Activated naive CD8-positive, alpha-beta T cell treated with anti-CD3 and anti-CD28 coated beads, Interleukin-2, amount 10 ng/mL, durations not matched to agents 7 days and 5 days (primary cell): Measurements from ENCODE around the gene TFAP2E. TPM values are rescaled to one million over a fixed set of nuclear protein-coding genes. Genes with fewer than 3 reads are reported as not detected.
"Not testable (repeated sequence)": the region's sequence is repeated elsewhere in the genome, so short reads cannot be mapped to it uniquely, and the experiment has no call there.

ENCODE experiments used
- ATAC-seq: fragments of 150-1000 bp; cut with Tn5 transposase; one replicate; pipeline ENCODE4 v1.10.0; 2021; ENCODE audit warnings: low read depth, moderate library complexity
- POLR2A ChIA-PET: fragments of 350-600 bp; sonication (Branson Sonifier 250); formaldehyde crosslinking; loops from one replicate; lab custom pipeline; 2021; ENCODE audit warnings: antibody characterized with exemption; lab: Charles Lee
- DNase-seq: peaks from one replicate; pipeline ENCODE4 v3.0.0; 2021
- H3K27ac Mint-ChIP-seq: one replicate; pipeline ENCODE4 v1.8.0; 2022; ENCODE audit warnings: mild to moderate bottlenecking, mixed read lengths
- H3K27me3 Mint-ChIP-seq: one replicate; pipeline ENCODE4 v1.8.0; 2022; ENCODE audit warnings: mild to moderate bottlenecking, moderate library complexity, mixed read lengths
- H3K36me3 Mint-ChIP-seq: one replicate; pipeline ENCODE4 v1.8.0; 2021; ENCODE audit warnings: mild to moderate bottlenecking, mixed read lengths
- H3K4me1 Mint-ChIP-seq: one replicate; pipeline ENCODE4 v1.8.0; 2021; ENCODE audit warnings: mixed read lengths
- H3K4me3 Mint-ChIP-seq: one replicate; pipeline ENCODE4 v1.8.0; 2022; ENCODE audit warnings: mild to moderate bottlenecking, moderate library complexity, mixed read lengths
- H3K9me3 Mint-ChIP-seq: one replicate; pipeline ENCODE4 v1.8.0; 2021; ENCODE audit warnings: mixed read lengths
- total RNA-seq, 2 experiments: library from RNA; stranded (reverse); gene quantifications; one replicate each; pipeline ENCODE4 v1.2.3, GENCODE V29; 2021

The TFAP2E gene
- total RNA-seq, 2 experiments from 2014 or later, result 1.2 to 1.8 TPM

- DNase-seq (no peak), ATAC-seq (no peak)
- no peak overlapping the region for H3K4me3 Mint-ChIP-seq
- no peak overlapping the region for H3K27ac Mint-ChIP-seq
- no peaks in the 10 kb centered on the region for H3K27me3 Mint-ChIP-seq
- H3K9me3 Mint-ChIP-seq, result no peaks in the 10 kb centered on the region
- peaks cover 3% of the 10 kb centered on the region for H3K4me1 Mint-ChIP-seq
- POLR2A ChIA-PET, result no interaction called here
- no peaks in the 10 kb centered on the region for H3K36me3 Mint-ChIP-seq
Observed at GRCh38 chr1:35585281-35585680, 12.2 kb downstream of the TFAP2E start.

- ATAC-seq, H3K9me3 Mint-ChIP-seq, POLR2A ChIA-PET: not testable (repeated sequence)
Observed at GRCh38 chr1:35585805-35586204, 12.7 kb downstream of the TFAP2E start.

GRCh38 chr1:35586808-35587207, 13.7 kb downstream of the TFAP2E start:
- peaks cover 3% of the 10 kb centered on the region for H3K4me1 Mint-ChIP-seq
- POLR2A ChIA-PET, result no interaction called here
- H3K36me3 Mint-ChIP-seq, result peaks cover 3% of the 10 kb centered on the region

More at GRCh38 chr1:35585805-35586204, 12.7 kb downstream of the TFAP2E start:
- not testable (repeated sequence) for H3K27ac Mint-ChIP-seq, H3K36me3 Mint-ChIP-seq, H3K4me1 Mint-ChIP-seq, H3K4me3 Mint-ChIP-seq, H3K27me3 Mint-ChIP-seq
- DNase-seq, result peak; percentile 3

GRCh38 chr1:35587736-35588135, 14.6 kb downstream of the TFAP2E start:
- Mint-ChIP-seq H3K27ac (no peak overlapping the region), H3K36me3 (peaks cover 3% of the 10 kb centered on the region), H3K9me3 (no peaks in the 10 kb centered on the region), H3K4me3 (no peak overlapping the region), H3K27me3 (no peaks in the 10 kb centered on the region), H3K4me1 (peaks cover 3% of the 10 kb centered on the region)
- POLR2A ChIA-PET, result no interaction called here
- ATAC-seq (no peak), DNase-seq (peak; percentile 14)

More at GRCh38 chr1:35586808-35587207, 13.7 kb downstream of the TFAP2E start:
- H3K9me3 Mint-ChIP-seq, result no peaks in the 10 kb centered on the region
- no peaks in the 10 kb centered on the region for H3K27me3 Mint-ChIP-seq
- H3K4me3 Mint-ChIP-seq, result no peak overlapping the region
- ATAC-seq, result no peak
- no peak overlapping the region for H3K27ac Mint-ChIP-seq
- DNase-seq, result peak; percentile 3

GRCh38 chr1:35588197-35588910, 15.2 kb downstream of the TFAP2E start:
- H3K36me3 Mint-ChIP-seq, result peaks cover 4% of the 10 kb centered on the region
- H3K27me3 Mint-ChIP-seq, result no peaks in the 10 kb centered on the region
- no peak for DNase-seq
- POLR2A ChIA-PET, result no interaction called here
- H3K4me3 Mint-ChIP-seq, result no peak overlapping the region
- H3K4me1 Mint-ChIP-seq, result peaks cover 8% of the 10 kb centered on the region
- no peak overlapping the region for H3K27ac Mint-ChIP-seq
- ATAC-seq, result no peak
- H3K9me3 Mint-ChIP-seq, result no peaks in the 10 kb centered on the region

GRCh38 chr1:35589516-35590427, 16.7 kb downstream of the TFAP2E start:
- DNase-seq (no peak), ATAC-seq (no peak)
- Mint-ChIP-seq H3K27ac (peak overlapping the region; percentile 14), H3K36me3 (peaks cover 4% of the 10 kb centered on the region), H3K27me3 (no peaks in the 10 kb centered on the region), H3K4me3 (no peak overlapping the region), H3K4me1 (peaks cover 14% of the 10 kb centered on the region), H3K9me3 (no peaks in the 10 kb centered on the region)
- POLR2A ChIA-PET, result interaction anchor here (0.8 kb wide), 1 partner anchor 12 kb away, joined by 3 read pairs; no protein-coding TSS in a partner anchor

GRCh38 chr1:35590476-35591040, 17.4 kb downstream of the TFAP2E start:
- no peak overlapping the region for H3K27ac Mint-ChIP-seq
- no peaks in the 10 kb centered on the region for H3K27me3 Mint-ChIP-seq
- no peak overlapping the region for H3K4me3 Mint-ChIP-seq
- POLR2A ChIA-PET, result interaction anchor here (0.8 kb wide), 1 partner anchor 13 kb away, joined by 3 read pairs; no protein-coding TSS in a partner anchor
- H3K36me3 Mint-ChIP-seq, result peaks cover 4% of the 10 kb centered on the region
- H3K9me3 Mint-ChIP-seq, result no peaks in the 10 kb centered on the region
- DNase-seq (no peak), ATAC-seq (no peak)
- peaks cover 14% of the 10 kb centered on the region for H3K4me1 Mint-ChIP-seq

GRCh38 chr1:35591211-35591610, 18.1 kb downstream of the TFAP2E start:
- H3K27ac Mint-ChIP-seq, result no peak overlapping the region

GRCh38 chr1:35592991-35593769, 20.1 kb downstream of the TFAP2E start:
- no peaks in the 10 kb centered on the region for H3K27me3 Mint-ChIP-seq
- H3K4me1 Mint-ChIP-seq, result peaks cover 14% of the 10 kb centered on the region
- peak; percentile 71 for ATAC-seq
- H3K27ac Mint-ChIP-seq, result peak overlapping the region; percentile 57
- POLR2A ChIA-PET, result no interaction called here
- peaks cover 7% of the 10 kb centered on the region for H3K36me3 Mint-ChIP-seq
- no peaks in the 10 kb centered on the region for H3K9me3 Mint-ChIP-seq
- H3K4me3 Mint-ChIP-seq, result peak overlapping the region; percentile 19
- DNase-seq, result no peak

More at GRCh38 chr1:35591211-35591610, 18.1 kb downstream of the TFAP2E start:
- no peak for ATAC-seq
- no peaks in the 10 kb centered on the region for H3K9me3 Mint-ChIP-seq
- H3K4me1 Mint-ChIP-seq, result peaks cover 14% of the 10 kb centered on the region
- DNase-seq, result no peak
- peaks cover 4% of the 10 kb centered on the region for H3K36me3 Mint-ChIP-seq
- H3K27me3 Mint-ChIP-seq, result no peaks in the 10 kb centered on the region
- POLR2A ChIA-PET, result no interaction called here
- no peak overlapping the region for H3K4me3 Mint-ChIP-seq

GRCh38 chr1:35594005-35594760, 21.1 kb downstream of the TFAP2E start:
- H3K4me1 Mint-ChIP-seq, result peaks cover 12% of the 10 kb centered on the region
- POLR2A ChIA-PET, result no interaction called here
- peaks cover 7% of the 10 kb centered on the region for H3K36me3 Mint-ChIP-seq
- H3K27ac Mint-ChIP-seq, result no peak overlapping the region
- no peak overlapping the region for H3K4me3 Mint-ChIP-seq
- DNase-seq (no peak), ATAC-seq (no peak)
- H3K9me3 Mint-ChIP-seq, result no peaks in the 10 kb centered on the region
- no peaks in the 10 kb centered on the region for H3K27me3 Mint-ChIP-seq

- Mint-ChIP-seq H3K36me3 (peaks cover 7% of the 10 kb centered on the region), H3K27ac (no peak overlapping the region), H3K4me3 (no peak overlapping the region), H3K27me3 (no peaks in the 10 kb centered on the region), H3K9me3 (no peaks in the 10 kb centered on the region), H3K4me1 (peaks cover 12% of the 10 kb centered on the region)
- no peak for DNase-seq
- no peak for ATAC-seq
- POLR2A ChIA-PET, result interaction anchor here (0.7 kb wide), 1 partner anchor 13 kb away, joined by 3 read pairs; no protein-coding TSS in a partner anchor
Observed at GRCh38 chr1:35595684-35596083, 22.6 kb downstream of the TFAP2E start.

- DNase-seq, result no peak
- POLR2A ChIA-PET, result no interaction called here
- H3K36me3 Mint-ChIP-seq, result peaks cover 4% of the 10 kb centered on the region
- peaks cover 10% of the 10 kb centered on the region for H3K4me1 Mint-ChIP-seq
- H3K4me3 Mint-ChIP-seq, result no peak overlapping the region
- H3K9me3 Mint-ChIP-seq, result no peaks in the 10 kb centered on the region
- no peak for ATAC-seq
- no peaks in the 10 kb centered on the region for H3K27me3 Mint-ChIP-seq
- H3K27ac Mint-ChIP-seq, result no peak overlapping the region
Observed at GRCh38 chr1:35597870-35598269, 24.8 kb downstream of the TFAP2E start.
